T-helper 2 cell (primary cell): Measurements from ENCODE around the gene CTSA.
"Not testable (repeated sequence)": the region's sequence is repeated elsewhere in the genome, so short reads cannot be mapped to it uniquely, and the experiment has no call there.

Source experiments
- DNase-seq, 5 experiments: peaks; one replicate each; pipeline versions ENCODE4 v3.0.0 to v3.0.0-alpha.2; 2012 to 2022

CTSA gene

DNA sequence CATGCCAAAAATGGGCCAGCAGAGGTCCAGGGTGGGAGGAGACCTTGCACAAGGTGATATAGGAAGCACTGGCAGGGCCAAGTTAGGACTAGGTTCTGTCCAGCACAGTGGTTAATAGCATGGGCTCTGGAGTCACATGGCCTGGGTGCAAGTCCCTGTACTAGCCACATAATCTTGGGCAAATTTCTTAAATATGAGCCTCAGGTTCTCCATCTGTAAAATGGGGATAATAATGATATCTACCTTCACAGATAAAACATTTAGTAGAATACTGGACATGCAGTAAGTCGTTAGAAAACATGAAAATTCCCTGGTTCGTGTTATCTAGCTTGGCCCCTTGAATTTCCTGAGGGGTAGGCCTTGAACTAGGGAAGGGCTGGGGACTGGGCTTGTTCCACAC, 6.2 kb downstream of the CTSA start:
- DNase-seq = no peak

DNA sequence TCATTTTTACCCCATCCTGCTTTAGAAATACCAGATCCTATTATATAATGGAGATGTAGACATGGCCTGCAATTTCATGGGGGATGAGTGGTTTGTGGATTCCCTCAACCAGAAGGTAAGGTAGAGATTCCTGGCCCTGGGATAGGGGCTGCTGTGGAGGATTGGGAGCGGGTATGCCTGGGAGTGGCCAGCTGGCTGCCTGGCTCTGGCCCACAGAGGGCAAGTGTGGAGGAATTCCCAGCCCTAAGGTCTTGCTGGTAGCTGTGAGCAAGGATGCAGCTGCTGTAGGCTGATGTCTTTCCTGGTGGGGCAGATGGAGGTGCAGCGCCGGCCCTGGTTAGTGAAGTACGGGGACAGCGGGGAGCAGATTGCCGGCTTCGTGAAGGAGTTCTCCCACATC, 6.6 kb downstream of the CTSA start:
- no peak for DNase-seq

DNA sequence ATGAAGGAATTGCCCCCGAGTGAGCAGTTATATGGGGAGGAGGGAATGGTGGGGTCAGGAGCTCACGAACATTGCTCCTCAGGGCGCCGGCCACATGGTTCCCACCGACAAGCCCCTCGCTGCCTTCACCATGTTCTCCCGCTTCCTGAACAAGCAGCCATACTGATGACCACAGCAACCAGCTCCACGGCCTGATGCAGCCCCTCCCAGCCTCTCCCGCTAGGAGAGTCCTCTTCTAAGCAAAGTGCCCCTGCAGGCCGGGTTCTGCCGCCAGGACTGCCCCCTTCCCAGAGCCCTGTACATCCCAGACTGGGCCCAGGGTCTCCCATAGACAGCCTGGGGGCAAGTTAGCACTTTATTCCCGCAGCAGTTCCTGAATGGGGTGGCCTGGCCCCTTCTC, 7.2 kb downstream of the CTSA start:
- DNase-seq = no peak

DNA sequence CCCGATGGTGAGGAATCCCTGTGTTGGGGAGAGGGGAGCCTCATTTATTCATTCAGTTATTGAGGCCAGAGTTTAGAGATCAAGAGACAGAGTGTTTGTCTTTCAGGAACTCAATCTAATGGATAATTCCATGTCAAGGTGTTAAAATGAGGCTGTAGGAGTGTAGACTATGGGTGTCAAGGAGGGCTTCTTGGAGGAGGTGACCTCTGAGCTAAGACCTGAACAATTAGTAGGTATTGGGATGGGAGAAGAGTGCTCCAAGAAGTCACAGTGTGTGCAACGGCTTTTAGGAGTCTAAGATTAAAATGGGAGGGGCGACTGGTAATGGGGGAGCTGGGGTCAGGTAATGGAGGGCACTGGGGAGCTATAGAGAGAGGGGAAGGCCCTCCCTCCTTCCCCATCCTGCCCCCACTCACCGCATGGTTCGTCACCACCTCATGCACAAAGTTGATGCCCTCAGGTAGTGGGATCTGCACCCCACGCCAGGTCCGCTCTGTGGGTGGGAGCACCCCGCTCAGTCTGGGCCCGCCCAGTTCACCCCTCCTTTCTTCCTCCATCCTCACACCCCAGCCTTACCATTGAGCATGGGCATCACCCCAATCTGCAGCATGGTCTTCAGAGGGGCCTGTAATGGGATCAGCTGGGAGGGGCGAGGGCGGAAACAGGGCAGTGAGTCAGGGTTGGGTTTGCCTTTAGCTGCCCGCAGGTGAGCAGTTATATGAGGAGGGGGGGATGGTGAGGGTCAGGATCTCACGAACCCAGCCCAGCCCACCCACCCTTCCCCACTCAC, 8.1 kb downstream of the CTSA start:
- DNase-seq = no peak

DNA sequence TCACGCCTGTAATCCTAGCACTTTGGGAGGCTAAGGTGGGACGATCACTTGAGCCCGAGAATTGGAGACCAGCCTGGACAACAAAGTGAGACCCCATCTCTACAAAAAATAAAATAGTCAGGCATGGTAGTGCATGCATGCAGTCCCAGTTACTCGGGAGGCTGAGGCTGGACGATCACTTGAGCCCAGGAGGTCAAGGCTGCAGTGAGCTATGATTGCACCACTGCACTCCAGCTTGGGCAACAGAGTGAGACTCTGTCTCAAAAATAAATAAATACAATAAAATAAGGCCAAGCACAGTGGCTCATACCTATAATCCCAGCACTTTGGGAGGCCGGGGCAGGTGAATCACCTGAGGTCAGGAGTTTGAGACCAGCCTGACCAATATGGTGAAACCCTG, 10.2 kb downstream of the CTSA start:
- not testable (repeated sequence) for DNase-seq

DNA sequence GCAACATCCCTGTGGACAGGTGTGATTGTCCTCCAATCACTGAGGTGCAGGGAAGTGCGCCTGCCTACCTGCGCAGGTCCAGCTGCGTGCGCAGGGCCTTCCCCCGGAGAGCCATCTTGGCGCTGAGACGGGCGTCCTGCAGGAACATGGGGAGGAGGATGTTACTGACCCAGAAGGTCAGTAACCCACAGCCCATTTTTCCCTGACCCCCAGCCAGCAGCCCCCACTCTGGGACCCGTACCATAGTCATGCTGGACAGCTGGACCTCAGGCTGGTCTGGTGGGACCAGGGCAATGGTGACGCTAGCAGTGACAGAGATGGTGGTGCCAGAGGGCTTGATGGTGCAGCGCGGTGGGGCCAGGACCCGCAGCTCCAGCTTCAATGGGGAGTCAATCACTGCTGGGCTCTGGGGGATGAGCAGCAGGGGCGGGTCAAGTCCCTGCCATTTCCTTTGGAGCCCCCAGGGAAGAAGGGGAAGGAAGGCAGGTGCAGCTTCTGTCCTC, 11.1 kb downstream of the CTSA start:
- DNase-seq = no peak

DNA sequence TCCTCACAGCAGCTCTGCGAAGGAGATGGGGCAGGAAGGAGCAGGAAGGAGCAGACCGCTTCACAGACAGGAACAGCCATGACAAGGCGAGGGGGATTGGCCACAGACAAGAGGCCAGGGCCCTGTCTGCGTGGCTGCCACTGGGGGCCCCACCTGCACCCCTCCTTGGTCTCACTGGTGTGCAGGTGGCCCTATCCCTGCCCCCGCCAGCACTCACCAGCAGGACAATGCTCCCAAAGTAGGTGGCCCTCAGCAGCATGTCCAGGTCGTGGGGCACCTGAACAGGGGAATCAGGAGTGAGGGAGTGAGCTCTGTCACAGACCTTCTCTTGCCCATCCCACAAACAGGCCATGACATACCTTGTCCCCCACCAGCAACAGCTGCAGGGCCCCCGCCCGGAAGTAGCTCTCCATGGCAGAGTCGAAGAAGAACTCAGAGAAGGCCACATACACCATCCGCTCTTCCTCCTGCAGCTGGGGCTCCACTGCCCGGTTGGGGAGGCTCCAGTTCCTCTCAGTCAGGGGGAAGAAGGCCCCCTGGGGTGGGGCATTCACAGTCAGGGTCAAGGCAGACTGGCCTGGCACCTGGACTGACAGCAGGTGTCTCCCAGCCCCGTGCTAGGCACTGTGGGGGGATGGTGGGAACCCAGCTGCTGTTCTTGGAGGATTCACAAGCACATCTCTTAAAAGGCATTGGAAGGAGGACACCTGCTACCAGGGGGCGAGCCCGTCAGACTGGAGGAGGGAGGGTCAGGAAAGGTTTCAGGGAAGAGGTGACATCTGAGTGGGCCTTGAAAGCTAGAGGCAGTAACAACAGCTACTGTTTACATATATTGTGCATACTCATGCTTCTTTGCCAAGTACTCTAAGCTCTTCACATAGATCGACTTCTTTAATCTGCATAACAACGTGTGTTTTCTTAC, 13.7 kb downstream of the CTSA start:
- no peak for DNase-seq

DNA sequence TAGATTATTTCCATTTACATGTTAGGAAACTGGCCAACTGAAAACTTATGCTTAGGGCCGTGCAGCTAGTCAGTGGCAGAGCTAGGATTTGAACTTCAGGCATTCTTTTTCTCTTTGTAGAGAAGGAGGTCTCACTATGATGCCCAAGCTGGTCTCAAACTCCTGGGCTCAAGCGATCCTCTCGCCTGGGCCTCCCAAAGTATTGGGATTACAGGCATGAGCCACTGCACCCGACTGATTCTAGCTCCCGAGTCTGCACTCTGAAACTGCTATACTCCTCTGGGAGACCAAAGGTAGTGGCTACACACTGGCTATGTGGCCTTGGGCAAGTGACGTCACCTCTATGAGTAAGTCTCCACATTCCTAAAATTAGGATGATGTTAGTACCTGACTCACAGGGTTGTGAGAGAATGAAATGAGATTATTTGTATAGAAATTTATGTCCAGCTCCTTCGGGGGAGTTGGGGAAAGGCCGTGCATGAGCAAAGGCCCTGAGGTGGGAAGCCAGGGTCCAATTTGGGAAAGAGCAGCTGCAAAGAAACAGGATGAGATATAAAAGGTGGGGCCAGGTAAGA, 14.5 kb downstream of the CTSA start:
- no peak for DNase-seq

DNA sequence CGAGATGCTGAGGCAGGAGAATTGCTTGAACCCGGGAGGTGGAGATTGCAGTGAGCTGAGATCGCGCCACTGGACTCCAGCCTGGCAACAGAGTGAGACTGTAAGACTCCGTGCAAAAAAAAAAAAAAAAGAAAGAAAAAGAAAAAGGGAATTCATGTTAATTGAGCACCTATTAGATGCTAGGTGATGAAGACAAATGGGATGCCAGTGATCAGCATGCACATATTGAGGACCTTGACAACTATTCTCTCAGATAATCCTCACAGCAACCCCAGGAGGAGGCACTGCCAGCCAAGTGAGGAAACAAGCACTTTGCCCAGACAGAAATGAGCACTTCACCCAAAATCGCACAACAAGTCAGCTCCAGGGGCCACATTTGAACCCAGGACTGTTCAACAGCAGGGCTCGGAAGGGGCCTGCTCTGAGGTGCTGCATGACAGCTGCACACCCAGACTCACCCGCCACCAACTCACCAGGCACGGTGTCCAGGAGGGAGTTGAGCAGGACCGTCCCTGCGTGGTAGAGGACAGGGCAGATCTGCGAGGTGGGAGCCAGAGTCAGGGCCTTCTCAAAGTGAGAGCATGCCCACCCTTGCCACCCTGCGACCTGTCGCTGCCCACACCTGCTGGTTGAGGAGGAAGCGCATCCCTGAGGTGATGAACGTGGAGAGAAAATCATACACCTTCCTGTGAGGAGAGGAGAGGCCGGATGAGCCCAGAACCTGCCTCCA, 16.2 kb downstream of the CTSA start:
- no peak for DNase-seq

DNA sequence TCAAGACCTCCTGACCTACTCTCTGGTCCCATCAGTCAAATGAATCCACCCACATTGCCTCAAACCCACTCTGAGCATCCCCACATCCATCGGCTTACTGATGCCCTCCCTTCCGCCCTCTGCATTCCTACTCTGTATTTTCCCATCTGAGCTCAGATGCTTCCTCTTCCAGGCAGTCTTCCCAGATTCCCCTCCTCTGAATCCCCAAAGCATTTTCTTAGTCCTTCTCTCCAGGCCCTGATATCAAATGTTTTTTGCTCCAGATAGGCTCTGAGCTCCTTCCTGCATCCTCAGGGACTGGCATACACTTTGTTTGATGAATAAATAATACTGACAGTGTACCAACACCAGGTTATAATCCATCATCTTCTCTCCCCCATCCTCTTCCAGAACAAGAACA, 16.9 kb downstream of the CTSA start:
- DNase-seq = no peak

DNA sequence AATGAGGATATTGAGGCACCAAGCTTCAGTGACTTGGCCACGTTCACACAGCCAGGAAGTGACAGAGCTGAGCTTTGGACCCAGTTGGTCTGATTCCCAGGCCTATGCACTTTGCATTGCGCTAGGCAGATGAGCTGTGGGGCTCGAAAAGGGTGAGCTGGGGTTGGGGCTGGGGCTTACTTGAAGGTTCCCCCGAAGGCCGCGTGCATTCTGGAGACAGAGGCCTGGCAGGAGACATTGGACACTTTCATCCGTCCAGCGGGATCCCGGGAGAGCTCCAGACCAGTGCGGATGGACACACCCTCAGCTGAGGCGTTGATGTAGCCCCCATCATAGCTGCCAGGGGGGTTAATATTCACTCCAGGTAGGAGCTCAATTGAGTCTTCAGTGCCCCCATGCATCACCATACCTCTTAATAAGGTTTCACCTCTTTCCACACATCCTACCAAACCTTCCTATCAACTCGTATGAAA, 18.2 kb downstream of the CTSA start:
- DNase-seq = no peak

DNA sequence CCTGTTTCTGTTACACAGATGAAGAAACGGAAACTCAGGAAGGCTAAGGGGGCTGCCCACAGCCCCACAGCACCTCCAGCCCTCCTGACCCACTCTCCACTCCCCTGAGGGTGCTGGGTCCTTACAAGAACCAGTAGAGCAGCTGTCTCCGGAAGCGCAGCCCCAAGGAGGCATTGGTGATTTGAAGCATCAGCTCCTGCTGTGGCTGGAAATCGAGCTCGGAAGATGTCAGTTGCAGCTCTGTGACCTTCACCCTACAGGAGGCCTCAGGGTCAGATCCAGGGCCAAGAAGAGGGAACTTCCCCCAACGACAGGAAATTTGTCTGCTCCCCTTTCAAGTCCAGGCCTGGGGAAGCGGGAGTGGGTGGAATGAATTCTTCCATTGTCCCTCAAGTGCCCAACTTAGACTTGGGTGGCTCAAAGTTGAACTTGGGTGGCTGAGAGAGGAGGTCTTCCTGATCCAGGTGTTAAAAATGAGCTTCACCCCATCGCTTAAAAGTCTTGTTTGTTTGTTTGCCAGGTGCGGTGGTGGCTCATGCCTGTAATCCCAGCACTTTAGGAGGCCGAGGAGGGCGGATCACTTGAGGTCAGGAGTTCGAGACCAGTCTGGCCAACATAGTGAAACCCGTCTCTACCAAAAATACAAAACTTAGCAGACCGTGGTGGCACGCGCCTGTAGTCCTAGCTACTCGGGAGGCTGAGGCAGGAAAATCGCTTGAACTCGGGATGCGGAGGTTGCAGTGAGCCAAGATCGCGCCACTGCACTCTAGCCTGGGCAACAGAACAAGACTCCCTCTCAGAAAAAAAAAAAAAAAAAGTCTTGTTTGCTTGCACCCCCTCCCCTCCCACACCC, 18.9 kb downstream of the CTSA start:
- DNase-seq = no peak

DNA sequence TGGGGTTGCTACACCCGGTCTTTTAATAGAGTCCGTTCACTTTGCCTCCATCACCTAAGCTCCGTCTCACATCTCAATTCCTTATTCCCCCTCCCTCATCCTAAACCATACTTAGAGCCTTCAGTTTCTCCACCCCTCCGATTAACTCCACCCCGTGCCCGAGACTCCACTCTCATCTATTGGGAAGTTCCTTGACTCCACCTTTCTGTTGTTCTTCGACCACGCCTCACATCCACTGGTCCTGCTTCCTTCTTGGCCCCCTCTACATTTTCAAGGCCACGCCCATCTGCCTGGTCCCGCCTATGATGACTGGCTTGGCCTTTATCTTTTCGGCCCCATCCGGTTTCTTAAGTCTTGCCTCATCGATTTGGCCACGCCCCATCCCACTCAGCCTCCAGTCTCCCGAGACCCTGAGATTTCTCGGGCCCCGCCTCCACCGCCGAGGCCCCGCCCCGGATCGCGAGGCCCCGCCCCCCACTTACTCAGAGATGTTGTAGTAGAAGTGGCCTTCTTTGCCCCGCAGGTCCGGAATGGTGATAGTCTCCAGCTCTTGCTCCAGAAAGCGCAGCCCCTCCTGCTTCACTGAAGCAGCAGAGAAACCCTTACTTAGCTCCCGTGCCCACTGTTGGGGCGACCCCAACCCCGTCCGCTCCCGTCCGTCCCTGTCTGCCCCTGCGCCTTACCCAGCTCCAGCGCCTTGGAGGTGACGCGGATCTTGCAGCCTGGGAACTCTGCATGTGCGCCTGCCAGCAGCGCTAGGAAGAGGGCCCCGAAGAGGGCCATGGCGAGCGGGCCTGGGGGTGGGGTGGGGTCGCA, 19.7 kb downstream of the CTSA start:
- peak; percentile 72 to 93 (median 81) for DNase-seq

DNA sequence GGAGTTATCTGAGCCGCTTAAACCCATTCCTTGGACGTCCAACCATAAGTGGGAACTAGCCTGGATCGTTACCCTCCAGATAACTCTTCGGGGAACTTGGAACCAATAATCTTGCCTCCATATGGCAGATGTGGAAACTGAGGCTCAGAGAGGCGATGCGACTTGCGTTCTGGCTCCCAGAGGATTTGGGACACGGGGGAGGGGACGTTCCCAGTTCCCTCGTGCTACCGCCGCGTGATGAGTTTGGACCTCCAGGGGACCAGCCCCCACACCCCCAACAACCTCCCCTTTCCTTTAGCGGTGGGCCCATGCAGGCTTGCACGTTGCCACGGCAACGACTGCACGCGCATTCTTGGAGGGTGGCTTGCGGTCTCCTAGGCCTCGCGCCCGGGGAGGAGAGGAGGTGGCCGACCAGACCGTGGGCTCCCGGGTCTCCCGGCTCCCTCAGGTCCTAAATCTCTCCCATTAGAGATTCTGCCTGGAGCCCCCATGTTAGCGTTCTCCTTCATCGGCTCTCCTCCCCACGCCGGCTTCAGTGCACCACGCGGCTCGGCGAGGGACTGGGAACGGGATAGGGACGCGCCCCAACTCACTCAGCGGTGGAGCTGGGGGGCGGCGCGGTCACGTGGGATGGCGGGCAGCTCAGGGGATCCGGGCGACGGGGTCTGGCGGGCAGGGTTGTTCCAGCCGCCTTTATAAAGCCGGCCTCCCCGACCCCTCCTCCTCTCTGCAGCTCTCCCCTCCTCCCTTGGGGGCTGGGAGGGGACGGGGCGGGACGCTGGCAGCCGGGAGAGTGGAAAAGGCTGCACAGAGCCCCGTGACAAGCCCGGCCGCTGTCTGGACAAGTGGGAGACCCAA, 20.6 kb downstream of the CTSA start, which contains the start of gene PLTP:
PLTP (minus strand) TSS at position 670 of the 858 bp plus-strand sequence. CDS start 703 bp downstream, outside the sequence.
- peak in 2 of 5 experiments; percentile 41 to 47 for DNase-seq

DNA sequence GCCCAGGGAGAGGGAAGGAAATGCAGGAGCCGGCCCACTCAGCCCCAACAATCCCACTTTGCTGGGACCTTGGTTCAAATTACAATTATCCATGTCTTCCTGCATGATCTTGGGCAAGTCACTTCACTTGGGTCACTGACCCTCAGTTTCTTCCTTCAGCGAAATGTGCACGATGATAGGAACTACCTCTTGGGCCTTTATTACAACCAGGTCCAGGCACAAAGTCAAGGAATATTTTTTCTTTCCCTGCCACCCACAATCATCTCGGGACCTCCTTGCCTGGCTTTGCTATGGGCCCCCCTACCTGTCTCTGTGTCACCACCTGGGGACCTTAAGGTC, 21.2 kb downstream of the CTSA start:
- DNase-seq = no peak

DNA sequence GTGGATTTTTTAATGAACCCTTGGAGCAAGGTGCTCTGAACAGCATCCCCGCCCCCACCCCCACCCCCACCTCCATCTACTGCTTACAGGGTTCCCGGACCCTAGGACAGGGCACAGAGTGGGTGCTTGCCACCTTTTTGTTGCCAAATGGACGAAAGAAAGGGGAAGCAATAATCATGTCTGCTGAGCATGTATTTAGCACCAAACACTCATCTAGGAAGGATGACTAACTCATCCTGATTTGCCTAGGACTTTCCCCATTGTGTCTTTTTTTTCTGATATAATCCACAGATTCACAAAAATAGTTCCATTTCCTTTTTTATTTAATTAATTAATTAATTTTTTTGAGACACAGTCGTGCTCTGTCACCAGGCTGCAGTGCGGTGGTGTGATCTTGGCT, 22.0 kb downstream of the CTSA start:
- no peak for DNase-seq

DNA sequence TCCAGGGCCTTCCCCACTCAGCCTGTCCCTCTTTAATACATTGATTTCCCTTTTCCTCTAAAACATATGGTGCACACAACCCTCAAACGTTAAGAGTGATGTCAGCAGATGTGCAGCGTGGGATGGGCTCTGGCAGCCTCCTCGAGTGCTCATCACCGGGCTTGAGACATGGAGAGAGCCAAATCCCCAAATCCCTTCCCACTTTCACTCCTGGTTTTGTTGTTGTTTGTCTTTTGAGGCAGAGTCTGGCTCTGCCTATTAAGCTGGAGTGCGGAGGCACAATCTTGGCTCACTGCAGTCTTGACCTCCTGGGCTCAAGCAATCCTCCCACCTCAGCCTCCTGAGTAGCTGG, 26.6 kb downstream of the CTSA start:
- DNase-seq = no peak

DNA sequence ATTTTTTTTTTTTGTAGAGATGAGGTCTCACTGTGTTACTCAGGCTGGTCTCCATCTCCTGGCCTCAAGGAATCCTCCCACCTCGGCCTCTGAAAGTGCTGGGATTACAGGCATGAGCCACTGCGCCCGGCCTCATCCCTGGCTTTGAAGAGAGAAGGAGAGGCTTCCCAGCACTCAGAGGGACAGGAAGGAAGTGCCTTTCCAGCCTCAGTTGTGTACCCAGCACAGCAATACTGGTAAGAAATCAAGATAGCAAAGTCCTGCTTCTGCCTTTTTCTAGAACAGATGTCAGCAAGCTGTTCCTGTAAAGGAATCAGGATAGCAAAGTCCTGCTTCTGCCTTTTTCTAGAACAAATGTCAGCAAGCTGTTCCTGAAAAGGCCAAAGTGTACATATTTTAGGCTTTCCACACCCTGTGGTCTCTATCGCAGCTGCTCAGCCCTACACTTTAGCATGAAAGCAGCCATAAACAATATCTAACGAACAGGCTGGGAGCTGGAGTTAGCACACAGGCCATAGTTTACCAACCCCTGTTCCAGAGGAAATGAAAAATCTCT, 27.1 kb downstream of the CTSA start:
- DNase-seq = no peak

DNA sequence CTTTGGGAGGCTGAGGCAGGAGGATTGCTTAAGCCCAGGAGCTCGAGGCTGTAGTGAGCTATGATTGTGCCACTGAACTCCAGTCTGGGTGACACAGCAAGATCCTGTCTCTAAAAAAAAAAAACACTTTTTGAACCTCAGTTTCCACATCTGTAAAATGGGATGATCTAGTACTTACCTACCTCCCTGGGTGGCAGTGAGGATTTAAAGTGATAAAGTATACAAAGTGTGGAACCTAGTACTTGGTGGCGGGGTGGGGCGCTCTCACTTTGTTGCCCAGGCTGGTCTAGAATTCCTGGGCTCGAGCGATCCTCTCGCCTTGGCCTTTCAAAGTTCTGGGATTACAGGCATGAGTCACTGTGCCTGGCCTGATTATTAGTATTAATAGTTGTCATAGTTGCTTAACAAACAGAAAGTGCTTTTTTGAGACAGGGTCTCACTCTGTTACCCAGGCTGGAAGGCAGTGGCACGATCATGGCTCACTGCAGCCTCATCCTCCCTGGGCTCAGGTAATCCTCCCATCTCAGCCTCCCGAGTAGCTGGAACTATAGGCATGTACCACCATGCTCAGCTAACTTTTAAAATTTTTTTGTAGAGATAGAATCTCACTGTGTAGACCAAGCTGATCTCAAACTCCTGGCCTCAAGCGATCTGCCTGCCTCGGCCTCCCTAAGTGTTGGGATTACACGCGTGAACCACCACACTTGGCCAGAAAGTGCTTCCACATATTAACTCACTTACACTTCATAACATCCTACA, 27.8 kb downstream of the CTSA start:
- DNase-seq = no peak
